C4-2B (cell line): ENCODE measurements around the gene ADAP2.

Experiments used
- H3K27ac ChIP-seq: fragments of 450-650 bp; 2 replicates; pipeline ENCODE4 v1.5.1; 2017
- CTCF ChIP-seq: fragments of 450-650 bp; conservative IDR thresholded peaks from 2 replicates; pipeline ENCODE4 v1.5.1; 2017; ENCODE audit warnings: mild to moderate bottlenecking
- ZFX ChIP-seq: fragments of 450-650 bp; IDR thresholded peaks from 2 replicates; pipeline ENCODE4 v1.6.1; 2017

The ADAP2 gene

GRCh38 chr17:31002047-31002446, 80.3 kb downstream of the ADAP2 start:
- no peak for TF ChIP-seq CTCF
- no peak for TF ChIP-seq ZFX
- no peak overlapping the region for H3K27ac ChIP-seq

DNA sequence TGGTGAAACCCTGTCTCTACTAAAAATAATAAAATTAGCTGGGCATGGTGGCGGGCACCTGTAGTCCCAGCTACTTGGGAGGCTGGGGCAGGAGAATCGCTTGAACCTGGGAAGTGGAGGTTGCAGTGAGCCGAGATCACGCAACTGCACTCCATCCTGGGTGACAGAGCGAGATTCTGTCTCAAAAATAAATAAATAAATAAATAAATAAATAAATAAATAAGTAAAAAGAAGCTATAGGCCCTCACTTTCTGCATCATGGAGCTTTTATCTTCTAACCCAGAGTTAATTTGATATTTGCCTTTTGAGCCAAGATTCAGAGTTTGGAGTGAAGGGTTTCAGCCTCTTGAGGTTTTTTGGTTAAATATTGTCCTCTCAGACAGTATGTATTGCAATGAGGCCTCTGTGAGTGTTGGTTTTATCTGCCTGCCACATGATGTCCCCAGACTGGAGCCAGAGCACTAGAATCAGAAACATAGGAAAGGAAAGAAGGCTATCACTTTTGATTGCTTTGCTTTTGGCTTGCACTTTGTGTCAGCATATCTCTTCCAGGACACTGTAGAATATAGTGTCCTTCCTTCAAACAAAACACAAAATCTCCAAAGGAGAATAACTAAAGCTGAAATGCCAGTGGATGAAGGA, 81.6 kb downstream of the ADAP2 start:
- H3K27ac ChIP-seq = no peak overlapping the region
- no peak for TF ChIP-seq CTCF

GRCh38 chr17:31004160-31004559, 82.4 kb downstream of the ADAP2 start:
- TF ChIP-seq ZFX = no peak
- TF ChIP-seq CTCF = no peak
- H3K27ac ChIP-seq = no peak overlapping the region

- TF ChIP-seq CTCF (no peak), ZFX (no peak)
- H3K27ac ChIP-seq = no peak overlapping the region
These were observed 86.1 kb downstream of the ADAP2 start for GRCh38 chr17:31007695-31008373.

DNA sequence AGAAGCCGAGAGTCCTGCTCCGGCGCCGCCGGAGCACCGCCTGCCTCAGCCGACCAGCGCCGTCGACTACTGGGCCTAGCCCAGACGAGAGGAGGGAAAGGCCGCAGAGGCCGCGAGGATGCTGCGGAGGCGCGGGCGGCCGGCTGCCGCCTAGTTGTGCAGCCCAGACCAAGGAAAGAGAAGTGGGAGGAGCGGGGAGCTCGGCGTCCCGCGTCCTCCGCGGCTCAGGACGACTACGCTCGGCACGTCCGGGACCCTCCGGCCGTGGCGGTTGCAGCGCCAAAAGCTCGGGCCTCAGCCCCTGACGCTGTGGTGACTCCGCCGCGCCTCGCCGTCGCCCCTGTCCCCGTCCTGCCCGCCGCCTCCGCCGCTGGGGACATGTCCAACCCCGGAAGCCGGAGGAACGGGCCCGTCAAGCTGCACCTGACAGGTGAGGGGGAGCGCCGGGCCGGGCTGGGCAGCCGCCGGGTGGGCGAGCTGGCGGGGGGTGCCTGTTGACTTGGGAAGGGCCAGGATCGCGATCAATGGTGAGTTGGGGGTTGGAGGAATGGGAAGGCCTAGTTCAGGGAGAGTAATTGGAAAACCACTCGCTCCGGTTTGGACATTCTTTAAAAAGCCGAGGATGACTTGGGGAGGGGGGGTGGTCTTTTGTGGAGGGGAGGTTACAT, 86.8 kb downstream of the ADAP2 start:
- H3K27ac ChIP-seq = no peak overlapping the region

More for the DNA sequence above, 86.8 kb downstream of the ADAP2 start:
- TF ChIP-seq CTCF (no peak), ZFX (no peak)
